ENCODE data around the gene LTC4S.

LTC4S gene

DNA sequence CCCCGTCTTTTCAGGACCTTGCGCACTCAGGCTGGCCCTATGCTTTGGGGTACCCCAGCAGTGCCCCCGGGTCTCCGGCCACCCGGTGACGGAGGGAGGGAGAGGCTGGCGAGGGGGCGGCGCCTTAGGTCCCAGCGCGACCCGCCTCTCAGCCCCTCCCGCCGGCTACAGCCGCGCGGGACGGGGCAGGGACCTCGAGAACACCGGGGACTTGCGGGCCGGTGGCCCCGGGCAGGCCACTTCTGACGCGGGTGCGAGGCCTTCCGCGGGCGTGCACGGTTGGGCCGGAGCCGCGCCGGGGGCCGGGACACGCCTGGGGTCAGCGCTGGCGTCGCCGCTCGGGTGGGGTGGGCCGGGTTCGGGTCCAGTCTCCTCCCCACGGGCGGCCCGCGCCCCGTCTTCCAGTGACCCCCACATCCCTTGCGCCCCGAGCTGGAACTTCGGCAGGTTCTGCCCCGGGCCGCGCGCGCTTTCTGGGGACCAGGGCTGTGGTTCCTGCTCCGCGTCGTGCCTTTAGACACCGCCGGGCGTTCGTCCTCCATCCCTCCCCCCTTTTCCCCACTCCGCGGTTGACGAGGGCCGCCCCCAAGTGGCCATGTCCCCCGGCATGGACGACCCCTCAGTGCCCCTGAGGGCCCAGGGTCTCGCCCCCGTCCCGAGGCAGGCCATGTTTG lies 23.1 kb downstream of the LTC4S start:
- Histone ChIP-seq H3K79me2 (ENCODE audit: insufficient read depth, low read depth) (peaks cover 9% of the 10 kb centered on the region), H3K4me3 (IDR thresholded peaks at IDR 0.05; ENCODE audit: insufficient read depth, low read depth, low read length) (no peak overlapping the region), H2AFZ (ENCODE audit: low read depth) (no peak overlapping the region), H3K27me3 (ENCODE audit: insufficient read depth, low read depth) (no peaks in the 10 kb centered on the region), H3K36me3 (ENCODE audit: insufficient read depth) (no peaks in the 10 kb centered on the region), H3K9ac (no peak overlapping the region), H3K4me2 (no peak overlapping the region), H3K27ac (no peak overlapping the region), H3K4me1 (ENCODE audit: low read depth, poor library complexity, severe bottlenecking) (peaks cover 26% of the 10 kb centered on the region), H4K20me1 (ENCODE audit: insufficient read depth) (peaks cover 2% of the 10 kb centered on the region; the same call in 1 of the 2 replicates)
- TF ChIP-seq, protein P1, sequence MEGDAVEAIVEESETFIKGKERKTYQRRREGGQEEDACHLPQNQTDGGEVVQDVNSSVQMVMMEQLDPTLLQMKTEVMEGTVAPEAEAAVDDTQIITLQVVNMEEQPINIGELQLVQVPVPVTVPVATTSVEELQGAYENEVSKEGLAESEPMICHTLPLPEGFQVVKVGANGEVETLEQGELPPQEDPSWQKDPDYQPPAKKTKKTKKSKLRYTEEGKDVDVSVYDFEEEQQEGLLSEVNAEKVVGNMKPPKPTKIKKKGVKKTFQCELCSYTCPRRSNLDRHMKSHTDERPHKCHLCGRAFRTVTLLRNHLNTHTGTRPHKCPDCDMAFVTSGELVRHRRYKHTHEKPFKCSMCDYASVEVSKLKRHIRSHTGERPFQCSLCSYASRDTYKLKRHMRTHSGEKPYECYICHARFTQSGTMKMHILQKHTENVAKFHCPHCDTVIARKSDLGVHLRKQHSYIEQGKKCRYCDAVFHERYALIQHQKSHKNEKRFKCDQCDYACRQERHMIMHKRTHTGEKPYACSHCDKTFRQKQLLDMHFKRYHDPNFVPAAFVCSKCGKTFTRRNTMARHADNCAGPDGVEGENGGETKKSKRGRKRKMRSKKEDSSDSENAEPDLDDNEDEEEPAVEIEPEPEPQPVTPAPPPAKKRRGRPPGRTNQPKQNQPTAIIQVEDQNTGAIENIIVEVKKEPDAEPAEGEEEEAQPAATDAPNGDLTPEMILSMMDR (conservative IDR thresholded peaks at IDR 0.05; ENCODE audit: low read depth, low read length): no peak

DNA sequence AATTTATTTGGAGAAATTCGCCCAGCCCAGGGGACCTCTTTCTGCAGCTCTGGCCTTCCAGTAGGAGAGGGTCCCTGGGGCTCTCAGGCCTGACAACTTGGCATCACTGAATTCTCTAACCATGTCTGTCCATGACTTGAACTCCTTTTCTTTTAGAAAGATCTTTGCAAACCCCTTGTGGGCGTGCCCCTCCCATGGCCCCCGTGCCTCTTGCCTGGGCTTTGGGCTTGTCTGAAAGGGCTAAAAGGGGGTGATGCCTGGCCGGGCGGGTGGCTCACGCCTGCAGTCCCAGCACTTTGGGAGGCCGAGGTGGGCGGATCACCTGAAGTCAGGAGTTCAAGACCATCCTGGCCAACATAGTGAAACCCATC lies 23.7 kb downstream of the LTC4S start:
- peaks cover 15% of the 10 kb centered on the region for H3K79me2 ChIP-seq (ENCODE audit: insufficient read depth, low read depth)
- TF ChIP-seq, protein P1 (conservative IDR thresholded peaks at IDR 0.05; ENCODE audit: low read depth, low read length): no peak
- H3K27ac ChIP-seq: no peak overlapping the region
- H3K9ac ChIP-seq: no peak overlapping the region
- no peak overlapping the region for H3K4me2 ChIP-seq
- H2AFZ ChIP-seq (ENCODE audit: low read depth): no peak overlapping the region
- peaks cover 7% of the 10 kb centered on the region; the same call in 1 of the 2 replicates for H4K20me1 ChIP-seq (ENCODE audit: insufficient read depth)
- peaks cover 30% of the 10 kb centered on the region for H3K4me1 ChIP-seq (ENCODE audit: low read depth, poor library complexity, severe bottlenecking)
- no peaks in the 10 kb centered on the region for H3K27me3 ChIP-seq (ENCODE audit: insufficient read depth, low read depth)
- no peak overlapping the region for H3K4me3 ChIP-seq (IDR thresholded peaks at IDR 0.05; ENCODE audit: insufficient read depth, low read depth, low read length)
- no peaks in the 10 kb centered on the region for H3K36me3 ChIP-seq (ENCODE audit: insufficient read depth)

DNA sequence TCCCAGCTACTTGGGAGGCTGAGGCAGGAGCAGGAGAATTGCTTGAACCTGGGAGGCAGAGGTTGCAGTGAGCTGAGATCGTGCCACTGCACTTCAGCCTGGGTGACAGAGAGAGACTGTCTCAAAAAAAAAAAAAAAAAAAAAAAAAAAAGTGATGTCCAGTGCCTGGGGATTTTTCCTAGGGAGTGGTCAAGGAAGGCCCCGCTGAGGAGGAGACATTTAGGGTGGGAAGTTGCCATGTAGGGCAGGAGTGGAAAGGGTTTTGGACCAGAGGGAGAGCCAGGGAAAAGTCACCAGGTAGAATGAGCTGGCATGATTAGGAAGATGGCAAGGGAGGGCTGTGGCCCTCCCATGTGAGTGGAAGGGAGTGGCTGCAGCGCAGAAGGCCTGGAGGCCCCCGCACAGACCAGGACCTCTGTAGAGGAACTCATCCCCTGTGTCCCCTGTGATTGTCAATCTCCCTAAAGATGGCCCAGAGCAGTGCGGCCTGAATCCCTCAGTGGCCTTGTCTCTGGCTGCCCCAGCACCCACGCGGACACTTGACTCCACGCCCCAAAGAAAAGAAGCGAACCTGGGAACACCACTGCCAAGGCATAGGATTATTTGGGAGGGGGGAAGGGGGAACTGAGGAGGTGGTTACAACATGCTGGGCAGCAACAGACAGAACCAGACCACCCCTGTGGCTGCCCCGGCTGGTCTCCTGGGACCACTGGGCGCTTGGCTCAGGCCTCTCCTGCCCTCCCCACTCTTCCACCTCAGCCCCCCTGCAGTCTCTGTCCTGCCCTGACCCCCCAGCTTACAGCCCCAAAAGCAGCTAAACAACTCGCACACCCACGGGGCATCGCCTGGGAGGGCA lies 24.3 kb downstream of the LTC4S start:
- Histone ChIP-seq H4K20me1 (ENCODE audit: insufficient read depth) (peaks cover 11% of the 10 kb centered on the region; the same call in 1 of the 2 replicates), H2AFZ (ENCODE audit: low read depth) (peak overlapping the region; percentile 26; the same call in 1 of the 2 replicates), H3K79me2 (ENCODE audit: insufficient read depth, low read depth) (peaks cover 21% of the 10 kb centered on the region), H3K36me3 (ENCODE audit: insufficient read depth) (no peaks in the 10 kb centered on the region), H3K27ac (peak overlapping the region; percentile 99), H3K4me3 (IDR thresholded peaks at IDR 0.05; ENCODE audit: insufficient read depth, low read depth, low read length) (no peak overlapping the region), H3K4me1 (ENCODE audit: low read depth, poor library complexity, severe bottlenecking) (peaks cover 30% of the 10 kb centered on the region), H3K27me3 (ENCODE audit: insufficient read depth, low read depth) (no peaks in the 10 kb centered on the region), H3K9ac (peak overlapping the region; percentile 90), H3K4me2 (peak overlapping the region; percentile 71)
- TF ChIP-seq, protein P1 (conservative IDR thresholded peaks at IDR 0.05; ENCODE audit: low read depth, low read length): no peak

DNA sequence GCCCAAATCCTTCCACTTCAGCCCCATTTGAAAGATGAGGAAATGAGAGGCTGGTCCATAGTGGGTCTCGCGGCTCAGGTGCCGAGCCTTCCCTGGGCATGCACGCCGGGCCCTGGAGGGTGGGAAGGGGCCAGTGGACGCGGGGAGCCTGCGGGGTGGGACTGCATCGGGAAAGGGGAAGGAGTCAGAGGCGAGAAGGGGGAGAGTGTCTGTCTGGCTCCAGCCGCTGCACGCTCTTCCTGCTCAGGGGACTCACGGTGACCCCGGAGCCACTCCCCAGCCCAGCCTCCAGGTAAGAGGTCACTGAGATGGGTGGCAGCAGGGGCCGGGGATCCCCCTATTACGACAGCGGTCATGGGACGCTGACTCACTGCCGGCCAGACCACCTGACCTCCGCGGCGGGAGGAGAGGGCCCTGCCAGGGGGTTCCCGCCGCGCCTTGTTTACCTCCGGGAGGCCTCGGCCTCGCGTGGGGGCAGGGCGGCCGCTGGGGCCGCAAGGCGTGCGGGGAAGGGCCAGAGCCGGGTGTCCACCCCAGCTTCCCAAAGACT lies 25.0 kb downstream of the LTC4S start:
- no peaks in the 10 kb centered on the region for H3K36me3 ChIP-seq (ENCODE audit: insufficient read depth)
- peak overlapping the region; percentile 99 for H3K27ac ChIP-seq

More for the DNA sequence above, 25.0 kb downstream of the LTC4S start:
- H3K4me1 ChIP-seq (ENCODE audit: low read depth, poor library complexity, severe bottlenecking): peaks cover 30% of the 10 kb centered on the region
- H3K9ac ChIP-seq: peak overlapping the region; percentile 90
- H3K79me2 ChIP-seq (ENCODE audit: insufficient read depth, low read depth): peaks cover 25% of the 10 kb centered on the region
- H2AFZ ChIP-seq (ENCODE audit: low read depth): peak overlapping the region; percentile 26; the same call in 1 of the 2 replicates
- no peak overlapping the region for H3K4me3 ChIP-seq (IDR thresholded peaks at IDR 0.05; ENCODE audit: insufficient read depth, low read depth, low read length)
- TF ChIP-seq, protein P1 (conservative IDR thresholded peaks at IDR 0.05; ENCODE audit: low read depth, low read length): no peak
- peaks cover 11% of the 10 kb centered on the region; the same call in 1 of the 2 replicates for H4K20me1 ChIP-seq (ENCODE audit: insufficient read depth)
- H3K4me2 ChIP-seq: peak overlapping the region; percentile 71
- no peaks in the 10 kb centered on the region for H3K27me3 ChIP-seq (ENCODE audit: insufficient read depth, low read depth)
